ENCODE measurements around the gene PRPF6. TPM values are rescaled to one million over a fixed set of nuclear protein-coding genes. Genes with fewer than 3 reads are reported as not detected.

PRPF6 gene
- total and polyA plus RNA-seq, 2 of the 13 experiments (the other 11 are each of a cell fraction or from before 2014, with no cell fraction given), result 63.7 to 101 TPM

DNA sequence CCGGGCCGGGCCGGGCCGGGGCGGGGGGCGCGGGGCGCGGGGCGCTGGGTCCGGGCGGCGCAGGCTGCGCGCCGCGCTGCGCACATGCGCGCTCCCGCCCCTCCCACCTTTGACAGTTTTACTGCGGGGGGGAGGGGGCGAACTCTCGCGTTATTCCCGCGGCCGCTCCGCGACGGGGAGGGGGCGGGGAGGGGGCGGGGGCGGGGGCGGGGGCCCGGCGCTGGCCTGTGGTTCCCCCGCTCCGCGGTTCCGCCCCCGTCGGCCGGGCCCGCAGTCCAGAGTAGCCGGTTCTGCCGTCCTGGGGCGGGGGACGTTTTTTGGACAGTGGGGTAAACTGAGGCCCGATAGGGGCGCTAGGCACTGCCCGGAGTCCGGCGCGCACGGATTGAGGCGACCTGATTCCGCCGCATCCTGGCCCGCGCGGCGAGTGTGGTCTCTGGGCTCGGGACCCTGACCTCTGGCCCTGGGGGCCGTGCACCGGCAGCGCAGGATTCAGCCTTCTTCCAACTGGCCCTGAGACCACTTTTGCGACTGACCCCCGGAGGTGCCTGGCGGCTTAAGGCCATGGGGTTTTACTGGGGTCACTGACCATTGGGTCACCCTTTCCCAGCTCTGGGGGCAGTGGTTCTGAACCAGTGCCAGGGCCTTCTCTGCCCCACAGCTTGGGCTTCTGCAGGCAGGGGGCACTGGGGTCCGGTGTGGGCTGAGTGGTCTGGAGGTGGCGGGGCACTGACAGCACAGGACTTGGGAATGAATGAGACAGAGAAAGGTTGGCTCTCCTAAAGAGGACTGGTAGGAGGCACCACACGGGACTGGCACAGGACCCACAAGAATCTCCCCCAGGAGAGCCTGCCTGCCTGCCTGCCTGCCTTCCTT, 10.9 kb upstream of the PRPF6 start, which contains the start of gene ZNF512B (continued):
- TF ChIP-seq NAIF1 (CRISPR knock-in tag; IDR thresholded peaks at IDR 0.05; ENCODE audit: borderline replicate concordance) (no peak), MAFF (IDR thresholded peaks at IDR 0.05; ENCODE audit: low read depth, low read length) (no peak), ZNF556 (CRISPR knock-in tag; IDR thresholded peaks at IDR 0.05; ENCODE audit: borderline replicate concordance) (peak; percentile 53; the same call in 1 of the 2 replicates), ZNF350 (CRISPR knock-in tag; IDR thresholded peaks at IDR 0.05; ENCODE audit: borderline replicate concordance, low read depth) (peak; percentile 60), PAWR (CRISPR knock-in tag; IDR thresholded peaks at IDR 0.05; ENCODE audit: borderline replicate concordance) (no peak), HCFC1 (IDR thresholded peaks at IDR 0.05; ENCODE audit: low read depth, low read length) (peak; percentile 7; the same call in 1 of the 2 replicates), ZNF460 (CRISPR knock-in tag; IDR thresholded peaks at IDR 0.05; ENCODE audit: borderline replicate concordance) (no peak), KAT8 (CRISPR knock-in tag; IDR thresholded peaks at IDR 0.05) (peak; percentile 54; the same call in 1 of the 2 replicates), CCDC6 (CRISPR knock-in tag; IDR thresholded peaks at IDR 0.05) (no peak), FOXM1 (CRISPR knock-in tag; IDR thresholded peaks at IDR 0.05) (no peak), MAFG (CRISPR knock-in tag; IDR thresholded peaks at IDR 0.05) (no peak)
- TF ChIP-seq, protein P1, sequence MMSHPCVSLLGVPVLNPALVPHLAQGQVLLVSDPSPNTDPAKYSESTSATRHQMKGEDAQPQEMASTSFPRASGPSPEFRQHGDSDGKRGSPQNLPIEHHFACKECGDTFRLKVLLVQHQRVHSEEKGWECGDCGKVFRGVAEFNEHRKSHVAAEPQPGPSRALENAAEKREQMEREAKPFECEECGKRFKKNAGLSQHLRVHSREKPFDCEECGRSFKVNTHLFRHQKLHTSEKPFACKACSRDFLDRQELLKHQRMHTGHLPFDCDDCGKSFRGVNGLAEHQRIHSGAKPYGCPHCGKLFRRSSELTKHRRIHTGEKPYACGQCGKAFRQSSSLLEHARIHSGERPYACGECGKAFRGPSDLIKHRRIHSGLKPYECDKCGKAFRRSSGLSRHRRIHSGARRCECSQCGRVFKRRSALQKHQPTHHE (CRISPR knock-in tag; IDR thresholded peaks at IDR 0.05; ENCODE audit: borderline replicate concordance), result no peak
- TF ChIP-seq, protein P2, sequence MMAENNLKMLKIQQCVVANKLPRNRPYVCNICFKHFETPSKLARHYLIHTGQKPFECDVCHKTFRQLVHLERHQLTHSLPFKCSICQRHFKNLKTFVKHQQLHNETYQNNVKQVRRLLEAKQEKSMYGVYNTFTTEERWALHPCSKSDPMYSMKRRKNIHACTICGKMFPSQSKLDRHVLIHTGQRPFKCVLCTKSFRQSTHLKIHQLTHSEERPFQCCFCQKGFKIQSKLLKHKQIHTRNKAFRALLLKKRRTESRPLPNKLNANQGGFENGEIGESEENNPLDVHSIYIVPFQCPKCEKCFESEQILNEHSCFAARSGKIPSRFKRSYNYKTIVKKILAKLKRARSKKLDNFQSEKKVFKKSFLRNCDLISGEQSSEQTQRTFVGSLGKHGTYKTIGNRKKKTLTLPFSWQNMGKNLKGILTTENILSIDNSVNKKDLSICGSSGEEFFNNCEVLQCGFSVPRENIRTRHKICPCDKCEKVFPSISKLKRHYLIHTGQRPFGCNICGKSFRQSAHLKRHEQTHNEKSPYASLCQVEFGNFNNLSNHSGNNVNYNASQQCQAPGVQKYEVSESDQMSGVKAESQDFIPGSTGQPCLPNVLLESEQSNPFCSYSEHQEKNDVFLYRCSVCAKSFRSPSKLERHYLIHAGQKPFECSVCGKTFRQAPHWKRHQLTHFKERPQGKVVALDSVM (CRISPR knock-in tag; IDR thresholded peaks at IDR 0.05), result no peak
- TF ChIP-seq, protein P3, sequence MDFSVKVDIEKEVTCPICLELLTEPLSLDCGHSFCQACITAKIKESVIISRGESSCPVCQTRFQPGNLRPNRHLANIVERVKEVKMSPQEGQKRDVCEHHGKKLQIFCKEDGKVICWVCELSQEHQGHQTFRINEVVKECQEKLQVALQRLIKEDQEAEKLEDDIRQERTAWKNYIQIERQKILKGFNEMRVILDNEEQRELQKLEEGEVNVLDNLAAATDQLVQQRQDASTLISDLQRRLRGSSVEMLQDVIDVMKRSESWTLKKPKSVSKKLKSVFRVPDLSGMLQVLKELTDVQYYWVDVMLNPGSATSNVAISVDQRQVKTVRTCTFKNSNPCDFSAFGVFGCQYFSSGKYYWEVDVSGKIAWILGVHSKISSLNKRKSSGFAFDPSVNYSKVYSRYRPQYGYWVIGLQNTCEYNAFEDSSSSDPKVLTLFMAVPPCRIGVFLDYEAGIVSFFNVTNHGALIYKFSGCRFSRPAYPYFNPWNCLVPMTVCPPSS (IDR thresholded peaks at IDR 0.05), result no peak
- TF ChIP-seq, protein P4, sequence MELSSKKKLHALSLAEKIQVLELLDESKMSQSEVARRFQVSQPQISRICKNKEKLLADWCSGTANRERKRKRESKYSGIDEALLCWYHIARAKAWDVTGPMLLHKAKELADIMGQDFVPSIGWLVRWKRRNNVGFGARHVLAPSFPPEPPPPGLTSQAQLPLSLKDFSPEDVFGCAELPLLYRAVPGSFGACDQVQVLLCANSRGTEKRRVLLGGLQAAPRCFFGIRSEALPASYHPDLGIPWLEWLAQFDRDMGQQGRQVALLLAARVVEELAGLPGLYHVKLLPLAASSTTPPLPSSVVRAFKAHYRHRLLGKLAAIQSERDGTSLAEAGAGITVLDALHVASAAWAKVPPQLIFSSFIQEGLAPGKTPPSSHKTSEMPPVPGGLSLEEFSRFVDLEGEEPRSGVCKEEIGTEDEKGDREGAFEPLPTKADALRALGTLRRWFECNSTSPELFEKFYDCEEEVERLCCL (CRISPR knock-in tag; IDR thresholded peaks at IDR 0.05; ENCODE audit: borderline replicate concordance), result no peak
- TF ChIP-seq, protein P5, sequence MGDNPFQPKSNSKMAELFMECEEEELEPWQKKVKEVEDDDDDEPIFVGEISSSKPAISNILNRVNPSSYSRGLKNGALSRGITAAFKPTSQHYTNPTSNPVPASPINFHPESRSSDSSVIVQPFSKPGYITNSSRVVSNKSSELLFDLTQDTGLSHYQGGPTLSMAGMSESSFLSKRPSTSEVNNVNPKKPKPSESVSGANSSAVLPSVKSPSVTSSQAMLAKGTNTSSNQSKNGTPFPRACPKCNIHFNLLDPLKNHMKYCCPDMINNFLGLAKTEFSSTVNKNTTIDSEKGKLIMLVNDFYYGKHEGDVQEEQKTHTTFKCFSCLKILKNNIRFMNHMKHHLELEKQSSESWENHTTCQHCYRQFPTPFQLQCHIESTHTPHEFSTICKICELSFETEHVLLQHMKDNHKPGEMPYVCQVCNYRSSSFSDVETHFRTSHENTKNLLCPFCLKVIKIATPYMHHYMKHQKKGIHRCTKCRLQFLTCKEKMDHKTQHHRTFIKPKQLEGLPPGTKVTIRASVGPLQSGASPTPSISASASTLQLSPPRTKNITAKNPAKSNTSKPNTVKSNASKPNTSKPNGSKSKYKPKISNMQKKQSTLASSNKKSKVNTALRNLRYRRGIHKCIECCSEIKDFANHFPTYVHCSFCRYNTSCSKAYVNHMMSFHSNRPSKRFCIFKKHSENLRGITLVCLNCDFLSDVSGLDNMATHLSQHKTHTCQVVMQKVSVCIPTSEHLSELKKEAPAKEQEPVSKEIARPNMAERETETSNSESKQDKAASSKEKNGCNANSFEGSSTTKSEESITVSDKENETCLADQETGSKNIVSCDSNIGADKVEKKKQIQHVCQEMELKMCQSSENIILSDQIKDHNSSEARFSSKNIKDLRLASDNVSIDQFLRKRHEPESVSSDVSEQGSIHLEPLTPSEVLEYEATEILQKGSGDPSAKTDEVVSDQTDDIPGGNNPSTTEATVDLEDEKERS (CRISPR knock-in tag; IDR thresholded peaks at IDR 0.05), result no peak
- TF ChIP-seq, protein P6, sequence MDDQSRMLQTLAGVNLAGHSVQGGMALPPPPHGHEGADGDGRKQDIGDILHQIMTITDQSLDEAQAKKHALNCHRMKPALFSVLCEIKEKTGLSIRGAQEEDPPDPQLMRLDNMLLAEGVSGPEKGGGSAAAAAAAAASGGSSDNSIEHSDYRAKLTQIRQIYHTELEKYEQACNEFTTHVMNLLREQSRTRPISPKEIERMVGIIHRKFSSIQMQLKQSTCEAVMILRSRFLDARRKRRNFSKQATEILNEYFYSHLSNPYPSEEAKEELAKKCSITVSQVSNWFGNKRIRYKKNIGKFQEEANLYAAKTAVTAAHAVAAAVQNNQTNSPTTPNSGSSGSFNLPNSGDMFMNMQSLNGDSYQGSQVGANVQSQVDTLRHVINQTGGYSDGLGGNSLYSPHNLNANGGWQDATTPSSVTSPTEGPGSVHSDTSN (CRISPR knock-in tag; IDR thresholded peaks at IDR 0.05; ENCODE audit: borderline replicate concordance), result no peak; the same call in 1 of the 2 replicates

All from HepG2 (cell line).